Iris pigment epithelial cell (primary cell): ENCODE measurements around the gene AP1S2.
A peak's percentile ranks its signal among the peaks of the same experiment; 100 is the strongest.

ENCODE experiments used
- DNase-seq: peaks from one replicate; pipeline ENCODE4 v3.0.0-alpha.2; 2011; ENCODE audit warnings: low read depth

The AP1S2 gene

GRCh38 chrX:15808254-15808653 lies 46.4 kb downstream of the AP1S2 start:
- no peak for DNase-seq

GRCh38 chrX:15804563-15804962 lies 50.0 kb downstream of the AP1S2 start:
- DNase-seq = no peak

GRCh38 chrX:15797707-15798106 lies 56.9 kb downstream of the AP1S2 start:
- no peak for DNase-seq

- DNase-seq = peak; percentile 17
These were observed 63.8 kb downstream of the AP1S2 start for GRCh38 chrX:15790769-15791290.

GRCh38 chrX:15789979-15790768 lies 64.4 kb downstream of the AP1S2 start, which contains the start of gene ZRSR2:
ZRSR2 (plus strand) TSS chrX:15790484; CDS start chrX:15790496, 12 bp downstream.
- DNase-seq = peak; percentile 89

GRCh38 chrX:15786915-15787314 lies 67.7 kb downstream of the AP1S2 start:
- DNase-seq = no peak

GRCh38 chrX:15785176-15785750 lies 69.3 kb downstream of the AP1S2 start:
- no peak for DNase-seq

GRCh38 chrX:15781961-15782699 lies 72.5 kb downstream of the AP1S2 start:
- no peak for DNase-seq
